NCI-H1092 treated with DMSO at 0.1 percent for 48 hours (cell line): ENCODE data around the gene VPS72.
A peak's percentile ranks its signal among the peaks of the same experiment; 100 is the strongest.

ENCODE experiments used
- DNase-seq: peaks from one replicate; lab custom pipeline; 2025; lab: John Stamatoyannopoulos, UW

Gene VPS72

DNA sequence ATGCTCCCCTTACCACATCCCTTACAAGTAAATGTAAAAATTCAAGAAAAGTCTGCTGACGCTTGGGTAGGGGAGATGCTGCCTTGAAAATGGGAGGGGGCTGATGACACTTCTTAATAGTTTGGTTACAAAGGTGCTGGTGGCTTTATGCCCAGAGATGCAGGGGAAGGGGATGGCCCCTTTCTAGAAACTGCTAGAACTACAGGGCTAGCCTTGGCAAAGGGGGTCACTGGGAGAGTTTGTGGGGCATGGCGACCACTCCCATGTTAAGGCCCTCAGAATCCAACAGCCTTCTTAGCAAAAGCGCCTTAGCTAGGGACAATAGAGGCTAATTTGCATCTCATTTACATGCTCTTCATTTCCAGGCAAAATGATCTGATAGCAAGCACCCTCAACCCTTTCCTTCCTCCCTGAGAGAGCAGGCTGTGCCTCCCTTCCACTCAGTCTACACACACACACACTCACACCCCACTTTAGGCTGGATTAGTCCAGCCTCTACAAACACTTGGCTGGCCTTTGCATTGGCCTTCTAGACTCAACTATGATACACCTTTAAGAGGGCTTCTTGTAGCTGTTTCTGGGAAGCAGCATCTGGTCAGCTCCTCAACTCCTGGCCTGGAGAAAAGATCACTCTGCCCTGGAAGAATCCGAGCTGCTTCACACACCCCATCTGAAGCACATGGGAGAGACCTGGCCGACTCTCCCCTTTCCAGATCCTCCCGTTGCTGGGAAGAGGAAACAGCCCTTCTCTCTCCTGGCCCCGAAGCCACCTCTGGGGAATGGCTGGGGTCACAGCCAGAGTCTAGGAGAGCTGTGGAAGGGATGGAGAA, 45.3 kb downstream of the VPS72 start:
- DNase-seq, result no peak

GRCh38 chr1:151143986-151144385, 46.0 kb downstream of the VPS72 start:
- no peak for DNase-seq

- DNase-seq, result no peak
Measured at GRCh38 chr1:151143057-151143435, 47.0 kb downstream of the VPS72 start.

- DNase-seq, result no peak
Measured at GRCh38 chr1:151142411-151143056, 47.5 kb downstream of the VPS72 start.

DNA sequence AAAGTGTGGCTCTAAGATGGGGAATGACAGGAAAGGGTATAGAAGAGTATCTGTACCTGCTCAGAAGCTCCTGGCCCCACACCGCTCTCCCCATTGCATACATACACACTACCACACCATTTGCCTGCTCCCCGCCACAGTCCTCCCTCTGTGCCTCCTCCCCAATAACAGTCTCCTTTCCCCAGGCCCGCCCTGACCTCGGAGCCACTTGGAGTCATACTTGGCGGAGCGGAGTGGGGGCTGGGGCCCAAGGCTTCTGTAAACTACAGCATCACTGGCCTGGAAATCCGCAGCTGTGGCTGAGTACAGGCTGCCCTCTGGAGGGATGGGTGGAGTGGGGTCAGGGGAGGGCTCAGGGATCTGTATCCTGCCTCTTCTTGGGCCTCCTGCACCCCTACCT, 52.2 kb downstream of the VPS72 start:
- DNase-seq, result no peak

DNA sequence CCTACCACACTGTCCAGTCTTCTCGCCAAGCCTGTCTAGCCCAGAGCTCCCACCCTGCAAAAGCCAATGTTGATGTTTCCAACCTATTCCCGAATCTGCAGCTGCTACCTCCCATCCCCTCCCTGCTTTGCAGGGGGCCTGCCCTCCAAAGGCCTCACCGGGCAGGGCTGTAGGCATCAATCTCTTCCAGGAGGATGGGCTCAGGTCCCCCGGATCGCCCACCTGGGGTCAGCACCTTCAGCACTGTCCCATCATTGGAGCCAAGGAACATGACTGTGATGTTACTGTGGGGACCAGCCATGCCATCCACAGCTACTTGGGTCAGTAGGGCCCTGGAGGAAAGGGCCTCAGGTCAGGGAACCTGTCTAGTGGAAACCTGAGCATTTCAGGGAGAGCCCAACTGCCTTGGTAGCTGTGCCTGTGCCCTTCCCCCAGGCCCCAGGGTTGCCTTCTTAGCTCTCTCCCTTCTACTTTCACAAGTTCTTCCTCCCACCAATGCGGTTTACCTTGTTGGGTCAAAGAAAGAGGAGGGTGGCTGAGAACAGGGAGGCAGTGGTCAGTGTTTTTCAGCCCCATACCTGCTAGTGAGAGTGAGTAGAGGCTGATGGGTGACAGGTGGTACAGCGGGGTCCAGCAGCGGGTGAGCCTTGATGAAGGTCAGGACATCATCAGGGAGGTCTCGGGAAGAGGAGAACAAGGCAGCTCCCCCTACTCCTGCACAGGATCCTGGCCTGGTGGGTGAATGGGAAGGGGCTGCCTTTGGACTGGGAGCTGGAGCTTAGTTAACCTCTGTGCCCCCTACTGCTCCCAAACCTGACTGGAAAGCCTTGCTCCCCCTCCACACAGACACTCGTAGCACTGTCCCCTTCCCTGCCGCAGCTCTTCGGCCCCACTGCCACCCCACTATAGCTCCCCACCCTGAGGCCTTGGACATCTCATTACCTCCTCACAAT, 54.3 kb downstream of the VPS72 start:
- no peak for DNase-seq

- no peak for DNase-seq
Measured at GRCh38 chr1:151134991-151135390, 55.0 kb downstream of the VPS72 start.

GRCh38 chr1:151134396-151134795, 55.6 kb downstream of the VPS72 start:
- DNase-seq, result peak; percentile 4

DNA sequence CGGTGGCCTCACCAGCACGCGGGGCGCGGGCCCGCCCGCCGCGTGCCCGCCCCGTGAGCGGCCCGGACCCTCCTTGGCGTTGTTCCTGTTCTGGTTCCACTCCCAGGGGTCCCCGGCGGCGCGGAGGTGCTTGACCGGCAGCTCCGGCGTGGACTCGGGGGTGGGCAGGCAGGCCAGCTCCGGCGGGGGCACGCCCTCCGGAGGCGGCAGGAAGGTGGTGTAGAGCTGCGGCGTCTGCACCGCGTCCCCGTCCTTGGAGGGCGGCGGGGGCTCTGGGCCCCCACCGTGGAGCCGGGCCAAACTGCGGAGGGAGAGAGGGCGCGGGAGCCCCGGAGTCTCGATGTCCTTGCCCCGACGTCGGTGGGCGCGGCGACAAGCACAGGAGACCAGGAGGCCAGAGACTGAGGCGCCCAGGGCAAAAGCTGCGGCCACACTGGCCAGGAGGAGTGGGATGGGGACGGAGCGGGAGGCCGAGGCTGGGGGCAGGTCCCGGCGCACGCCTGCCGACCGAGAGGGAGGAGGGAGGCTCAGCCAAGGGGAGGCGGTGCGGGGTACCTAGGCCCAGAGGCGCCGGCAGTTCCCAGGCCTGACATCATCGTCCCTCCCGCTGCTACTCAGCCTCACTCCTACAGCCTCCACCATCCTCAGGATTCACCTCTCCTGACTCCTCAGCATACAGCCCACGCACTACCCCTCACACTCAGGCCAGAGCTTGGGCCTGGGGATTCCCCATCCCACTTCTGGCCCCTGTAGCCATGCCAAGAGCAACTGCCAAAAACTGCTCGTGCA, 56.8 kb downstream of the VPS72 start:
- DNase-seq, result no peak

- DNase-seq, result no peak
Measured at GRCh38 chr1:151132335-151133017, 57.5 kb downstream of the VPS72 start.

- DNase-seq, result no peak
Measured at GRCh38 chr1:151131701-151132334, 58.2 kb downstream of the VPS72 start.

- peak; percentile 89 for DNase-seq
Measured at GRCh38 chr1:151130987-151131586, 58.9 kb downstream of the VPS72 start.

- DNase-seq, result no peak
Measured at GRCh38 chr1:151128800-151129199, 61.2 kb downstream of the VPS72 start.
